A549 (cell line): Measurements from ENCODE around the gene VWA5B1.

Experiments used
- ESRRA ChIP-seq: fragments of 150-350 bp; IDR thresholded peaks from 2 replicates; pipeline ENCODE4 v1.6.1; 2014; ENCODE audit warnings: mild to moderate bottlenecking, low read length, borderline replicate concordance
- TF ChIP-seq, protein P1 (sequence below): IDR thresholded peaks from 2 replicates; pipeline ENCODE4 v1.6.1; 2012

DNA sequence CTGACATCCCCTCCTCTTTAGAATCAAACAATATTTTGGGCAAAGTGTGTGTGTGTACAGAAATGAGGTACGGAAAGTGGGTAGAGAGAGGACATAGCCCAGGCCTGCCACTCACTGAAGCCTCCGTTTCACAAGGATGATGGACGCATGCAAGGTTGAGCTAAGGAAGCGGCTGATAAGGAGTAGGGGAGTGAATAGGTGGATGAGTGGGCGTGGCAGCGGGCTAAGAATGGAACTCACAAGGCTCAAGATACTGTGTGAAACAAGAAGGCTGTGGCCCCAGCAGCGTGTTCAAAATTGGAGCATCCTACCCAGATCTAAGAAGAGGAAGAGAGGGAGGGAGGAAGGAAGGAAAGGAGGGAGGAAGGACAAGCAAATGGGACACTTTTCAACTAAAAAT, 37.5 kb downstream of the VWA5B1 start:
- TF ChIP-seq, protein P1, sequence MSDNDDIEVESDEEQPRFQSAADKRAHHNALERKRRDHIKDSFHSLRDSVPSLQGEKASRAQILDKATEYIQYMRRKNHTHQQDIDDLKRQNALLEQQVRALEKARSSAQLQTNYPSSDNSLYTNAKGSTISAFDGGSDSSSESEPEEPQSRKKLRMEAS, result no peak
- no peak for TF ChIP-seq ESRRA
